ENCODE data around the gene OSGIN1. TPM values are rescaled to one million over a fixed set of nuclear protein-coding genes. Genes with fewer than 3 reads are reported as not detected.

The OSGIN1 gene
- total RNA-seq, 1 donor from 2014 or later: not detected

- Mint-ChIP-seq H3K9me3 (ENCODE audit: unreplicated experiment) (peaks cover 17% of the 10 kb centered on the region), H3K4me3 (ENCODE audit: unreplicated experiment) (no peak overlapping the region), H3K27me3 (ENCODE audit: unreplicated experiment) (peaks cover 12% of the 10 kb centered on the region), H3K4me1 (ENCODE audit: low read depth, unreplicated experiment) (peaks cover 11% of the 10 kb centered on the region), H3K27ac (ENCODE audit: unreplicated experiment) (no peak overlapping the region), H3K36me3 (ENCODE audit: unreplicated experiment) (peaks cover 24% of the 10 kb centered on the region)
- DNase-seq: no peak
- TF ChIP-seq CTCF (IDR thresholded peaks at IDR 0.05; ENCODE audit: partially characterized antibody, unreplicated experiment): no peak
These were observed 25.4 kb downstream of the OSGIN1 start for GRCh38 chr16:83978401-83978904.

DNA sequence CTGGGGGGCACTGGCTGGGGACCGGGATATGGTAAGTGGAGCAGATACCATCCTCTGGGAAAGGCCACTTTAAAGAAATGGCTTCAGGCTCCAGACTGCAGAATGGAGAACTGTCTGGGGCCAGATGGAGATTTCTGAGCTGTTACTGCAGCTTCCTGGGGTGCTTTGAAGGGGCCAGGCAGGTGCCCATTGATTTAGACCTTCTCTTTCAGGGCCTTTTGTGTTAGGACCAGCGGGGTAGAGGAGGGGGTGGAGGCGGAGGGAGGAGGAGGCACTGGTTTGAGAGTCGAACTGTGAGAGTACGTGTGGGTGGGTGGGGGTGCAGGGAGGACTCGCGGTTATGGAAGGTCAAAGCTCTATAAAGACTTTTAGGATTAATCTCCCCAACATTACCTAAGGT, 26.4 kb downstream of the OSGIN1 start:
- H3K27me3 Mint-ChIP-seq (ENCODE audit: unreplicated experiment): peaks cover 10% of the 10 kb centered on the region
- peaks cover 24% of the 10 kb centered on the region for H3K36me3 Mint-ChIP-seq (ENCODE audit: unreplicated experiment)
- no peak for TF ChIP-seq CTCF (IDR thresholded peaks at IDR 0.05; ENCODE audit: partially characterized antibody, unreplicated experiment)
- no peak for DNase-seq
- H3K9me3 Mint-ChIP-seq (ENCODE audit: unreplicated experiment): peaks cover 13% of the 10 kb centered on the region
- H3K4me1 Mint-ChIP-seq (ENCODE audit: low read depth, unreplicated experiment): peaks cover 6% of the 10 kb centered on the region
- H3K4me3 Mint-ChIP-seq (ENCODE audit: unreplicated experiment): no peak overlapping the region
- no peak overlapping the region for H3K27ac Mint-ChIP-seq (ENCODE audit: unreplicated experiment)

GRCh38 chr16:83980794-83981193, 27.8 kb downstream of the OSGIN1 start:
- H3K27me3 Mint-ChIP-seq (ENCODE audit: unreplicated experiment): peaks cover 6% of the 10 kb centered on the region
- TF ChIP-seq CTCF (IDR thresholded peaks at IDR 0.05; ENCODE audit: partially characterized antibody, unreplicated experiment): no peak
- H3K27ac Mint-ChIP-seq (ENCODE audit: unreplicated experiment): no peak overlapping the region
- no peaks in the 10 kb centered on the region for H3K4me1 Mint-ChIP-seq (ENCODE audit: low read depth, unreplicated experiment)
- peaks cover 24% of the 10 kb centered on the region for H3K36me3 Mint-ChIP-seq (ENCODE audit: unreplicated experiment)
- peaks cover 11% of the 10 kb centered on the region for H3K9me3 Mint-ChIP-seq (ENCODE audit: unreplicated experiment)
- DNase-seq: no peak
- H3K4me3 Mint-ChIP-seq (ENCODE audit: unreplicated experiment): no peak overlapping the region

- Mint-ChIP-seq H3K9me3 (ENCODE audit: unreplicated experiment) (peaks cover 11% of the 10 kb centered on the region), H3K27me3 (ENCODE audit: unreplicated experiment) (peaks cover 2% of the 10 kb centered on the region), H3K4me3 (ENCODE audit: unreplicated experiment) (no peak overlapping the region), H3K36me3 (ENCODE audit: unreplicated experiment) (peaks cover 24% of the 10 kb centered on the region), H3K4me1 (ENCODE audit: low read depth, unreplicated experiment) (no peaks in the 10 kb centered on the region), H3K27ac (ENCODE audit: unreplicated experiment) (no peak overlapping the region)
- no peak for DNase-seq
- TF ChIP-seq CTCF (IDR thresholded peaks at IDR 0.05; ENCODE audit: partially characterized antibody, unreplicated experiment): no peak
These were observed 28.8 kb downstream of the OSGIN1 start for GRCh38 chr16:83981799-83982198.

DNA sequence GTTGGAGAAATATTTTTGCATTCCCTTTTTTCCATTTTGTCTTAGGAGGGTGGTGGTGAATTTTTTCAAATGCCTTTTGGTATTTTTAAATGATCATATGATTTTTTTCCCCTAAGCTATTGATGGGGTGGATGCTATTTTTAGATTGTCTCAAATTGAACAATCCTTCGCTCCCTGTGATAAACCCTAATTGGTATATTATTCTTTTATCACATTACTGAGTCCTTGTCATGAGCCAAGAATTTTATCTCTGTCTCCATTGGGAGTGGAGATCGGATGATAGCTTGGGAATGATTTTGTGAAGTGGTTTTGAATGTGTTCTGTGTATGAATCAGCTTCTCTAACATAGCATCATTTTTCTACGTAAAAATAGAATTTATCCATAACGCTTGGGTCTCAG, 30.5 kb downstream of the OSGIN1 start:
- Mint-ChIP-seq H3K27me3 (ENCODE audit: unreplicated experiment) (no peaks in the 10 kb centered on the region), H3K36me3 (ENCODE audit: unreplicated experiment) (peaks cover 17% of the 10 kb centered on the region), H3K9me3 (ENCODE audit: unreplicated experiment) (peaks cover 4% of the 10 kb centered on the region), H3K27ac (ENCODE audit: unreplicated experiment) (no peak overlapping the region), H3K4me1 (ENCODE audit: low read depth, unreplicated experiment) (no peaks in the 10 kb centered on the region), H3K4me3 (ENCODE audit: unreplicated experiment) (no peak overlapping the region)
- TF ChIP-seq CTCF (IDR thresholded peaks at IDR 0.05; ENCODE audit: partially characterized antibody, unreplicated experiment): no peak
- DNase-seq: no peak

Data from glutamatergic neuron (in vitro differentiated cells).